AG20443 (cell line): ENCODE measurements around the gene DEK.
"Not testable (repeated sequence)": the region's sequence is repeated elsewhere in the genome, so short reads cannot be mapped to it uniquely, and the experiment has no call there.

Experiments
- DNase-seq: peaks from one replicate; pipeline ENCODE4 v3.0.0; 2012; ENCODE audit warnings: low spot score, mixed read lengths

The DEK gene

DNA sequence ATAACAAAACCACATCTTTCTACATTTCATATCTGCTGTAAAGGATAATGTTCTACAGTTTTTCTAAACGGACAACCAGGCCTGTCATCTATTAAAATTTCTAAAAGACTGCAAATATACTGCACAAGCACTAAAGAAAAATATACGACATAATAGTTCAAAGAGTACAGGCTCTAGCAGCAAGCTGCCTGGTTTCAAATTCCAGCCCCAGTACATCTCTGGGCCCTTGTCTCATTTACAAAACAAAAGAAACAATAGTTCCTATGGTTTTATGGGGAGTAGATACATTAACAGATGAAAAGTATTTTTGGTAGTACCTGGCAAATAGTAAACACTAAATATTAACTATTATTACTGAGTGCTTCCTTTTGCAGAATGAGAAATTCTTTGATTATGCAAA, 24.1 kb downstream of the DEK start:
- DNase-seq, result no peak

DNA sequence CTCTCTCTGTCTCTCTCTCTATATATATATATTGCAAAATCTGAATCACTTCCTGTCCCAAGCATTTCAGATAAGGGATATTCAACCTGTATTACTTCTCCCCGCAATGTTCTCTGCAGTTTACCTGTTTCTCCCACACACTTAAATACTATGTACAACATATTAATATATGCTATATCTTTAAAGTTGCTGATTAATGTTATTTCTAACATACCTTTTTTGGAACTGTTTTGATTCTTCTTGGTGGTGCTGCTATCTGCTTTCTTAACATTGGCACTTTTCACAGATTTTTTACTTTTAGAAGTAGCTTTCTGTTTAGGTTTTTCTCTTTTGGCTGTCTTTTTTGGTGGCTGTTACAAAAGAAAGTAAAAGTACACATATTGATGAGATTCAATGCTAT, 27.2 kb downstream of the DEK start:
- DNase-seq, result no peak

DNA sequence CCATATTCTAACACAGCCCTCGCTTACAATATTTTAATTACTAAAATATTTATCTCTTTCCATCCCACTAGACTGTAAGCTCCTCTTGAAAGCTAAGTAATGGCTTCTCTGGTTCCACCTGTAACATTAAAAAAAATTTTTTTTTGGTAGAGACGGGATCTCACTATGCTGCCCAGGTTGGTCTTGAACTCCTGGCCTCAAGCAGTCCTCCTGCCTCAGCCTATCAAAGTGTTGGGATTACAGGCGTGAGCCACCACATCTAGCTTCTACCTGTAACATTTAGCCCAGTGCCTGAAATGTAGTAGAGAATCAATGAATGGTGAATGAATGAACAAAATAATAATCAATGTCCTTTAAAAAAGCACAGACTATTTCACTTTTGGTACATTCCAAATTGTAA, 28.8 kb downstream of the DEK start:
- DNase-seq, result no peak

DNA sequence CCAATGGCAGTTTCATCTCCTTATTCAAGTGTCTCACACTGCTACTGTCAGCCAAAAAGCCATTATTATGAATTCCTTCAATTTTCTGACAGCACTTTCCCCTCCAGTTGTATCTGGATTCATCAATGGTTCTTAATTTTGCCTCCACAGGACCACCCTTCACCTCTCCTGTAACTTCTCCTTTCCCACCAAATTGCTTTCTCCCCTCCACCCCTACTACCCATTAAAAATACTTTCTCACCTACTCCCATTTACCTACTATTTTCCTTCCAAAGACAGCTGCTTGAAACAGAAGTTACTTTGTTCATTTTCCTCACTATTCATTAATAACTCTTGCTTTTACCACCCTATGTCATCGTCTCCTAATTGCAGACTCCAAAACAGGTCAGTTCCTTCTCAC, 29.8 kb downstream of the DEK start:
- no peak for DNase-seq

DNA sequence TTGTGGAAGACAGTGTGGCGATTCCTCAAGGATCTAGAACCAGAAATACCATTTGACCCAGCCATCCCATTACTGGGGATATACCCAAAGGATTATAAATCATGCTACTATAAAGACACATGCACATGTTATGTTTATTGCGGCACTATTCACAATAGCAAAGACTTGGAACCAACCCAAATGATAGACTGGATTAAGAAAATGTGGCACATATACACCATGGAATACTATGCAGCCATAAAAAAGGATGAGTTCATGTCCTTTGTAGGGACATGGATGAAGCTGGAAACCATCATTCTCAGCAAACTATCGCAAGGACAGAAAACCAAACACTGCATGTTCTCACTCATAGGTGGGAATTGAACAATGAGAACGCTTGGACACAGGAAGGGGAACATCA, 30.6 kb downstream of the DEK start:
- DNase-seq, result not testable (repeated sequence)

DNA sequence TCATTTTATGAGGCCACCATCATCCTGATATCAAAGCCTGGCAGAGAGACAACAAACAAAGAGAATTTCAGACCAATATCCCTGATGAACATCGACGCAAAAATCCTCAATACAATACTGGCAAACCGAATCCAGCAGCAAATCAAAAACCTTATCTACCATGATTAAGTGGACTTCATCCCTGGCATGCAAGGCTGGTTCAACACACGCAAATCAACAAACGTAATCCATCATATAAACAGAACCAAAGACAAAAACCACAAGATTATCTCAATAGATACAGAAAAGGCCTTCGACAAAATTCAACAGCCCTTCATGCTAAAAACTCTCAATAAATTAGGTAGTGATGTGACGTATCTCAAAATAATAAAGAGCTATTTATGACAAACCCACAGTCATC, 32.5 kb downstream of the DEK start:
- DNase-seq, result not testable (repeated sequence)

DNA sequence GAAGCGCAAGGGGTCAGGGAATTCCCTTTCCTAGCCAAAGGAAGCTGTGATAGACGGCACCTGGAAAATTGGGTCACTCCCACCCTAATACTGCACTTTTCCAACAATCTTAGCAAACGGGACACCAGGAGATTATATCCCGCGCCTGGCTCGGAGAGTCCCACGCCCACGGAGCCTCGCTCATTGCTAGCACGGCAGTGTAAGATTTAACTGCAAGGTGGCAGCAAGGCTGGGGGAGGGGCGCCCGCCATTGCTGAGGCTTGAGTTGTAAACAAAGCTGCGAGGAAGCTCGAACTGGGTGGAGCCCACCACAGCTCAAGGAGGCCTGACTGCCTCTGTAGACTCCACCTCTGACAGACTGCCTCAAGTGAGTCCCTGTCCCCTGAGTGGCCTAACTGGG, 35.7 kb downstream of the DEK start:
- not testable (repeated sequence) for DNase-seq

DNA sequence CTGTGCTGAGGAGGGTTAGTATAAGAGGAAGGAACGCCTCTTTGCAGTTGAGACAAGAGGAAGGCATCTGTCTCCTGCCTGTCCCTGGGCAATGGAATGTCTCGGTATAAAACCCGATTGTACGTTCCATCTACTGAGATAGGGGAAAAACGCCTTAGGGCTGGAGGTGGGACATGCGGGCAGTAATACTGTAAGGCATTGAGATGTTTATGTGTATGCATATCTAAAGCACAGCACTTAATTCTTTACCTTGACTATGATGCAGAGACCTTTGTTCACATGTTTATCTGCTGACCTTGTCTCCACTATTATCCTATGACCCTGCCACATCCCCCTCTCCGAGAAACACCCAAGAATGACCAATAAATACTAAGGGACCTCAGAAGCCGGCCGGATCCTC, 37.2 kb downstream of the DEK start:
- not testable (repeated sequence) for DNase-seq

DNA sequence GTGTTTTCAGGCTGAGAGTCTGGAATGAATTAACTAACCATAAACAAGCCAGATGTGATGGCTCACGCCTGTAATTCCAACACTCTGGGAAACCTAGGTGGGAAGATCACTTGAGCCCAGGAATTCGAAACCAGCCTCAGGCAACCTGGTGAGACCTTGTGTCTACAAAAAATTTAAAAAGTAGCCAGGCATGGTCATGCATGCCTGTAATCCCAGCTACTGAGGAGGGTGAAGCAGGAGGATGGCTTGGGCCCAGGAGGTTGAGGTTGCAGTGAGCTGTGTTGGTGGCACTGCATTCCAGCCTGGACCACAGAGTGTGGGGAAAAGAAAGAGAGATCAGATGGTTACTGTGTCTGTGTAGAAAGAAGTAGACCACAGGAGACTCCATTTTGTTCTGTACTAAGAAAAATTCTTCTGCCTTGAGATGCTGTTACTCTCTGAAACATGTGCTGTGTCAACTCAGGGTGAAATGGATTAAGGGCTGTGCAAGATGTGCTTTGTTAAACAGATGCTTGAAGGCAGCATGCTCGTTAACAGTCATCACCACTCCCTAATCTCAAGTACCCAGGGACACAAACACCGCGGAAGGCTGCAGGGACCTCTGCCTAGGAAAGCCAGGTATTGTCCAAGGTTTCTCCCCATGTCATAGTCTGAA, 37.8 kb downstream of the DEK start:
- peak; percentile 48 for DNase-seq

DNA sequence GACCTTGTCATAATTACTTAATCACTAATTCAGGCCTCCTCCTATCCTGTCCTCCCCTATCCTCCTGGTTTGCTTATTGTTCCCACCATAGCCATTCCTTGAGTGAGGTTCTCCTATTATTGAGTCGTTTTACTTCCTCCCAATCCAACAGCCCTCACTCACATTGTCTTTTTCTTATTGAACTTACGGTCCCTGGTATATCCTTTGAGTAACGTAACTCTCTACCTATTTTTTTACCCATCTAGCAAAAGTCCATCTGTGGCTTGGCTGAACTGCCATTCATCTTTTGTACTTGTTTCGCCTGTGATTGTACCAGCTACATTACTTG, 43.1 kb downstream of the DEK start:
- no peak for DNase-seq

DNA sequence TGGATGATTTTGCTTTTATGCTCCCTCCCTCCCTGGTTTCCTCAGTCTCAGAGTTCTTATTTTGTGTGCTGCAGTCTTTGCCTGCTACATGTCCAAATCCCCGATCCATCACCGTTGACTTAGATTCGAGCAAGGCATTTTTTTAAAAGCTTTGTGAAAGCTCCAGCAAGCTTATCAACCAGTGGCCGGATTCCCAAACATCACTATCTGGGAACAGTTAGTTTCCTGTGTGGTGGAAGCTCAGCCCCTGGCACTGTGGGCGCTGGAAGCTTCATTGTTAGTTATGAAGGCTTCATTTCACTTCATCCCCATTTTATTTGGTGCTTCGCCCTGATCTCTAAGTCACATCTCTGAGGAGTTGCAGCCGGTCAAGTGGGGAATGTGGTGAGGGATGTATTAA, 44.7 kb downstream of the DEK start:
- no peak for DNase-seq

DNA sequence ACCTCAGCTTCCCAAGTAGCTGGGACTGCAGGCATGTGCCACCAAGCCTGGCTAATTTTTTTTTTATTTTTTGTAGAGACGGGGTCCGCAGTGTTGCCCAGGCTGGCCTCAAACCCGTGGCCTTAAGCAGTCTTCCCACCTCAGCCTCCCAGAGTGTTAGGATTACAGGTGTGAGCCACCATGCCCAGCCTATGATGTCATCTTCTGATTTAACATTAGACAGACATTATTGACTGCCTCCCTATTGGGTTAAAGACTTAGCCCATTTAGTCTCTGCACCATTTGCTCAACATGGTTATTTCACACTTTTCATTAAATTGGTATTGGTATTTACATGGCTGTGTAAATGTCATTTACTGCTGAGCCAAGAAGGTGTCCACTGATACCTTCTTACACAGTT, 46.1 kb downstream of the DEK start:
- DNase-seq, result no peak

DNA sequence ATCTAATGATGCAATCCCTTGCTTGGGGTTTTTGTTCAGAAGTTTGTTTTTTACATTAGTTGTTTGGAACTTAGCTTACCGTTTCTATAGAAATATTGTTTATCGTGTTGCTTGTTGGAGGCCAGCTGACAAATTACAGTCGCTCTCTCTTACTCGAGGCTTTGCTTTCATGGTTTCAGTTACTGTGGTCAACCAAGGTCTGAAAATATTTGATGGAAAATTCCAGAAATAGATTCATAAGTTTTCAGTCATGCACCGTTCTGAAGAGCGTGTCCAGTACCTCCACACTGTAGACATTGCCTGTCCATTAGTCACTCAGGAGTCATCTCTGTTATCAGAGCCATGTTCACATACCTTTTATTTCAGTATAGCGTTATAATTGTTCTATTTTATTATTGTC, 47.9 kb downstream of the DEK start:
- DNase-seq, result peak; percentile 17

DNA sequence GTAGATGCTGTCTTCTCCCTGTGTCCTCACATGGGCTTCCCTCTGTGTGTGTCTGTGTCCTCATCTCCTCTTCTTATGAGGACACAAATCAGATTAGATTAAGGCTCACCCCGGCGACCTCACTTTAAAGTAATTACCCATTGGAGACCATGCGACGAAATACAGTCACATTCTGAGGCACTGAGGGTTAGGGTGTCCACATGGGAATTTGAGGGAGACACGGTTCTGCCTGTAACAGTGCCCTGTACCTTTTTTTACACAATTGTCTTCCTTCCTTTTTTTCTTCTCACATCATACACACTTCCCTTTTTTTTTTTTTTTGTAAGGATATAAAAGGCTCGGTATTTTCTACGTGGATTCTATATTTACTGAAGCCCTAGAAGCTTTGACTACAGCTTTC, 48.9 kb downstream of the DEK start:
- no peak for DNase-seq

DNA sequence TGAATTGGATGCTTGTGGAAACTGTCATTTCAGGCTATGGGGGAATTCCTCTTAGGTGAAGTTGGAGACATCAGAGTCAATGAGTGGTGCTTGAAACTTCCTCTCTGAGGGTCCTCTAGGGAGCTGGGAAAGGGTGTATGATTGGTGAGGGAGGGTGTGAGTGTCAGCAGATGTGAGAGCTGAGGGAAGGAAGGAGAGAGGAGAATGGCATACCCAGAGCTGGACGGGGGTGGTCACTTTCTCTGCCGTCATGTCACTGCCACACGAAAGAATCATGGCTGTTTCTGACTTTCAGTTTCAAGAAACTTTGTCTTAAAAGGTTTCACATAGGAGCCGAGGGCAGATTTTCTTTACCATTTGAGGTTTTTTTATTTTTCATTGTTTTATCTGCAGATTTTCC, 50.3 kb downstream of the DEK start:
- no peak for DNase-seq

DNA sequence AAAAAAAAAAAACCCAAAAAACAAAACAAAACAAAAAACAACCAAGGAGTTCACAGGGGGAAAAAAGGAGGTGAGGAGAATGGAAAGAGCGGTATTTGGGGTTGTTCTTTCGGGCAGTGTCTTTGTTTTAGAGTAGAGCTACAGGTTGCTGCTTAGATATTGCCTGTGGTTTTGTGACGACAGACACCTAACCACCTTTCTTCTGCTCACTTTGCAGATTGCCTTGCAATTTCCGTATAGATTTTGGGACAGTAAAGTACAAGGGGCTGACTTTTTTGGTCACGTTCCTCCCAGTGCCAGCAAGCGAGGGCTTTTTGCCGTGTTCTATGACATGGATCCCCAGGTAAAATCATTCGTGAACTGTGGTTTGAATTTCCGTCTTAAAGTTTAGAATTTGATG, 50.9 kb downstream of the DEK start:
- no peak for DNase-seq

DNA sequence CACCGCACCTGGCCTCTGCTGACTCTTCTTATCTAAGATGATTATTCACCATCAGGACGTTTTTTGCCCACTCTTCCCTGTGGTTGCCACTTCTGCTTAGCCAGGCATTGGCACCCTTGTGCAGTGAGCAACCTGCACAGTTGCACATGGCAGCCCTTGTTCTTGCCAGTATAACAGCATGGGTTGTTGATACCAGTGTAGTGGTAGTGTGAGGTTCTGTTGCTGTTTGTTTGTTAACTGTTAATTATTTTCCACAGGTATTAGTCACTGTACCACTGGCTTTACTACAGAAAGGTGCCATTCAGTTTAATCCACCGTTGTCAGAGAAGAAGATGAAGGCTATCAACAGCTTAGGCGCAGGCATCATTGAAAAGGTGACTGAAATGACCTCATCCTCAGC, 52.1 kb downstream of the DEK start:
- no peak for DNase-seq

DNA sequence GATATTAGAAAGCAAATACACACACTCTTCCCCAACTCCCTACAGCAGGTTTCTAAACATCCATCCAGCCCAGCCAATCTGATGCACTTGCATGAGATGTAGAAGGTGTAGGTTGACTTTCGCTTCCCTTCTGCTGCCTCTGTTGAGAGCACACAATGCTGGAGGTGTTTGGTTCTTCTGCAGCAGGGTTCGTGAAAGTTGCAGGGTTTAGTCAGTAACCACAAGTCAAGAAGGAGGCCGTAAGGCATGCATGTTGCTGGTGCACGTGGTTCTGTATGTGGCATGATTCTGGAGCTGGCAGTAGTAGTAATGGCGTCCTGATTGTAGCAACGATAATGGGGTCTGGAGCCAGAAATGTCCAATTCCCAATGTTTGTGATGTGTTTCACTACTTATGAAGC, 53.0 kb downstream of the DEK start:
- DNase-seq, result no peak

DNA sequence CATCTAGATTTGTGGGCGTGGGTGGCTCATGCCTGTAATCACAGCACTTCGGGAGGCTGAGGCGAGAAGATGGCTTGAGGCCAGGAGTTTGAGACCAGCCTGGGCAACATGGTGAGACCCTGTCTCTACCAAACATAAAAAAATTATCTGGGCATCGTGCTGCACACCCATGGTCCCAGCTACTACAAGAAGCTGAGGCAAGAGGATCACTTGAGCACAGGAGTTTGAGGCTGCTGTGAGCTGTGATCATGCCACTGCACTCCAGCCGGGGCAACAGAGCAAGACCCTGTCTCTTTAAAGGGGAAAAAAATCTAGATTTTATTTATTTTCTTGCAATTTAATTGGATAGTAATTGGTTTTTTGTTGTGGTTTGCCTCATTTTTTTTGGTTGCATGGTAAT, 53.6 kb downstream of the DEK start:
- no peak for DNase-seq

DNA sequence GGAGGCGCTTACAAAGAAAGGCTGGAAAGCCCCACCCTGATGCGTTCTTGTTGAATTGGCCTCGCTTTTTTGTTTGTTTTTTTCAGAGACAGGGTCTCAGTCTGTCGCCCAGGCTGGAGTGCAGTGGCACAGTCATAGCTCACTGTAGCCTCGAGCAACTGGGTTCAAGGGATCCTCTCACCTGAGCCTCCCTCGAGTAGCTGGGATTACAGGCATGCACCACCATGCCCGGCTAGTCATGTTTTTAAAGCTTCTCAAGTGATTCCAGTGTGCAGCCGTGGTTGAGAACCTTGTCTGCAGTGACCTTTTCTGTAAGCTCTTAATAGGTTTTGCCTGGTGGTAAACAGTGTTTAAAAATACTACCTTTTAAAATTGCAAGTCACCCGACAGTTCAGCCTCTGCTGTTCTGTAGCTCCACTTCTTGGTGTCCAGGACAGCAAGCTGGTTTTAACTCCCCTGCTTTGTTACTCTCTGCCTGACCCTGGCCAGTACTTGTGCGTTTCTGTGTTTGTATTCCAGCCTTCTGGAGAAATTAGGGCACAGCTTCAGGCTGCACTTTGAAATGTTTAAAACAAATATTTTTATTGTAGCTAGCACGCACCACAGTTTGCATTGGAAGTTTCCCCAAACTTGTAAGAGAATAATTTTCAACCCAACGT, 54.7 kb downstream of the DEK start:
- no peak for DNase-seq

DNA sequence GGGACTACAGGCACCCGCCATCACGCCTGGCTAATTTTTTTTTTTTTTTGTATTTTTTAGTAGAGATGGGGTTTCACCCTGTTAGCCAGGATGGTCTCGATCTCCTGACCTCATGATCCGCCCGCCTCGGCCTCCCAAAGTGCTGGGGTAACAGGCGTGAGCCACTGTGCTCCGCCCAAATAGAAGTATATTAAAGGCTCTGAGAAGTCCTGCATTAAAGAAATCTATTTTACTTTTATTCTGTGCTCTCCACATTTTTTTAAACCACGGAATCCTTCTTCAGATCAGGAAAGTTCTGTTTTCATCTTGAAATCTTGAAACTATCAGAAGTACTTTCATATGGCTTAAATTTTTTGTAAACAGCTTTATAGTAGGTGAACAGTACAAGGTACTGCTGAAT, 55.6 kb downstream of the DEK start:
- not testable (repeated sequence) for DNase-seq

DNA sequence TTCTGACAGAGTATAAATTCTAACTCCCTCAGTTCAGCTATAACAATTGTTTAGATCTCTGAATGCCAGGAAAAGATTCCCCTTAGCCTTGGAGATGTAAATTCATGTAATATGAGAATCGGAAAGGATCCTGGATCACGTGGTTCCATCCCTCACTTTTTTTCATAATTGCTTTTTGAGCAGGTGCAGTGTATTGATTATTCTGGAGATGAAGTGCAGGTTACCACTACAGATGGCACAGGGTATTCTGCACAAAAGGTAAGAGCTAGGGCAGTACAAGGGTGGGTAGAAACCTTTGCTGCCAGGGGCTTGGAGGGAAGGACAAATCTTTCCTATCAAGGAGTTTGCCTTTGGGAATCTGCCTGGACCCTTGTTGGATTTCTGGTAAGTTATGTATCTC, 56.4 kb downstream of the DEK start:
- DNase-seq, result no peak

DNA sequence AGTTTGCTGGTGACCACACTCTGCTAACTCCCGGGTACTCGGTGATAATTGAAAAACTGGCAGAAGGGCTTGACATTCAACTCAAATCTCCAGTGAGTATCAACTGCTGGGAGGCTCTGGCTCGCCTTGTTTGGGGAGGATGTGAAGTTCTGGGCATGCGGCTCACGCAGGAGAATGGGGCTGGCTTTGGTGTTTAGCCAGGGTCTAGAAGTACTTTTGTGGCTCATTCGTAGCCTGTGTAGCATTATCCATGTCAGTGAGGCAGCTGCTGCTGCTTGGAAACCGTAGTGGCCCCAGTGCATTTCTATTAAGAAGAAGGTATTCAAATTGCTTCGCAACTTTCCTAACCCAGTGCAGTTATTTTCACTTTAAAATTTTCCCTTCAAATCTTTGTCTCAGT, 56.9 kb downstream of the DEK start:
- DNase-seq, result no peak

DNA sequence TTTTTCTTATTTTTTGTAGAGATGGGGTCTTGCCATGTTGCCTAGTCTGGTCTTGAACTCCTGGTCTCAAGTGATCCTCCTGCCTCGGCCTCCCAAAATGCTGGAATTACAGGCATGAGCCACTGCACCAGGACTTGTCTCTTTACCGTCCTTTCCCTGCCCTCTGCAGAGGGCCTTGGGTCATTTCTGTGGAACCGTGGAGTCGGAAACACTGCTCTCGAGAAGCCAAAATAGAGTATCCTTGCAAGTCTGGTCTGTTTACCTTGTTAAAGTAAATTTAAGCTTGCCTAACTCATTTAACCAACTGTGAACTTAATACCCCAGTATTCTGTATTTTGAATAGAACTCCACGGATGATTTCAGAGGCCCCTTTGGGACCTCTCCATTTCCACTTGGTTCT, 57.7 kb downstream of the DEK start:
- no peak for DNase-seq

DNA sequence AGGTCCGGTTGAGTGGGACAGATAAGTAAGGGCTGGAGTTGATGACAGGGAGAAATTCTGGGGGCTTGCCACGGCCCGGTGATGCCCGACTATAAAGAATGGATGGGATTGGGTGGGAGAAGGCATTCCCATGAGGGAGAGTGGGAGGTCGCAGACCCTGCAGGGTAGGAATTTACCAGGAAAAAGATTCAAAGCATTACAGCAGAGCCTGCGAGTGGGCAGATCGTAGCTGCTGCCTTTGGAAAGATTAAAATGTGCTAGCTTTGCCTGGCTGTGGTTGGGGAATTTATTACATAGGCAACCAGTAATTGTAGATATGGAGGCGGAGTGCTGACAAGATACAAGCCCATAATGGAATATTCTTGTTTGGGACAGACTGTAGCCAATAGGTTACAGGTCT, 59.6 kb downstream of the DEK start:
- no peak for DNase-seq
